B cell (primary cell): ENCODE measurements around the gene DEXI. TPM values are rescaled to one million over a fixed set of nuclear protein-coding genes. Genes with fewer than 3 reads are reported as not detected.

Experiments
- ATAC-seq: fragments of 200-7000 bp; cut with Tn5 transposase; one replicate; pipeline ENCODE4 v1.10.0; 2021; ENCODE audit warnings: low read depth, mild to moderate bottlenecking, moderate number of reproducible peaks, moderate library complexity
- CTCF ChIA-PET: fragments of 350-600 bp; sonication (Branson Sonifier 250); formaldehyde crosslinking; loops from one replicate; lab custom pipeline; 2021; ENCODE audit warnings: antibody characterized with exemption, inconsistent platforms; lab: Charles Lee
- POLR2A ChIA-PET: fragments of 350-600 bp; sonication (Branson Sonifier 250); formaldehyde crosslinking; loops from one replicate; lab custom pipeline; 2021; ENCODE audit warnings: antibody characterized with exemption; lab: Charles Lee
- DNase-seq: peaks from one replicate; pipeline ENCODE4 v3.0.0; 2013
- H2AFZ ChIP-seq: 2 replicates; pipeline ENCODE4 v1.6.1; 2012; ENCODE audit warnings: mild to moderate bottlenecking, low read depth, low read length; ENCODE audit not compliant: insufficient read depth, poor library complexity, severe bottlenecking
- H3K27ac ChIP-seq, 2 donors: 1 replicate in 1 of 2; 2 replicates in 1 of 2; pipeline ENCODE4 v1.5.1; 2012 to 2013; ENCODE audit warnings: low read length in 2 of 2, mild to moderate bottlenecking in 2 of 2, moderate library complexity in 1 of 2
- H3K27me3 ChIP-seq, 4 experiments: fragments of 200-600 bp in 1 of 4; sonication (generic) in 1 of 4; replicated peaks in 1 of 4; 1 replicate in 2 of 4; 2 replicates in 2 of 4; pipeline versions ENCODE4 v1.6.1 to v1.7.0; 2013 to 2016; ENCODE audit warnings: low read length in 3 of 4, mild to moderate bottlenecking in 2 of 4, mixed read lengths in 1 of 4, moderate library complexity in 1 of 4; ENCODE audit not compliant: insufficient read depth in 4 of 4, control insufficient read depth in 3 of 4; ENCODE audit errors: control extremely low read depth in 1 of 4
- H3K36me3 ChIP-seq, 2 experiments: replicated peaks in 1 of 2; 1 replicate in 1 of 2; 2 replicates in 1 of 2; pipeline versions ENCODE4 v1.6.1 to v1.7.1; 2013; ENCODE audit warnings: low read length in 1 of 2; ENCODE audit not compliant: insufficient read depth in 2 of 2, control insufficient read depth in 1 of 2; ENCODE audit errors: control extremely low read depth in 1 of 2, extremely low read depth in 1 of 2
- H3K4me1 ChIP-seq, 2 donors: fragments of 200-600 bp in 1 of 2; sonication (generic) in 1 of 2; 1 replicate in 1 of 2; 2 replicates in 1 of 2; pipeline versions ENCODE4 v1.5.1 to v1.6.1; 2013 to 2017; ENCODE audit warnings: low read length in 2 of 2; ENCODE audit not compliant: control insufficient read depth in 2 of 2, insufficient read depth in 2 of 2
- H3K4me2 ChIP-seq: replicated peaks from 2 replicates; pipeline ENCODE3; 2012; ENCODE audit warnings: mild to moderate bottlenecking, low read depth, low read length; ENCODE audit not compliant: poor library complexity, severe bottlenecking
- H3K4me3 ChIP-seq, 5 experiments: fragments of 200-600 bp in 1 of 5; sonication (generic) in 1 of 5; 1 replicate in 3 of 5; 2 replicates in 2 of 5; pipeline versions ENCODE4 v1.5.1 to v1.7.0; 2011 to 2016; ENCODE audit warnings: low read length in 4 of 5, mild to moderate bottlenecking in 4 of 5, low read depth in 2 of 5, control low read depth in 1 of 5, moderate library complexity in 1 of 5; ENCODE audit not compliant: insufficient read depth in 1 of 5; ENCODE audit errors: control extremely low read depth in 1 of 5, extremely low read depth in 1 of 5
- H3K79me2 ChIP-seq: fragments of 200-600 bp; sonication (generic); one replicate; pipeline ENCODE4 v1.6.0; 2016; ENCODE audit warnings: low read length; ENCODE audit not compliant: control insufficient read depth, insufficient read depth
- H3K9ac ChIP-seq: fragments of 200-600 bp; sonication (generic); 2 replicates; pipeline ENCODE4 v1.6.1; 2017; ENCODE audit warnings: mild to moderate bottlenecking, low read length, moderate library complexity
- H3K9me3 ChIP-seq, 3 donors: one replicate each; pipeline versions ENCODE4 v1.6.1 to v1.7.1; 2013; ENCODE audit warnings: low read length in 2 of 3; ENCODE audit not compliant: control insufficient read depth in 2 of 3, insufficient read depth in 1 of 3; ENCODE audit errors: control extremely low read depth in 1 of 3
- H4K20me1 ChIP-seq: 2 replicates; pipeline ENCODE4 v1.6.0; 2012; ENCODE audit warnings: mild to moderate bottlenecking, low read length; ENCODE audit not compliant: insufficient read depth, control insufficient read depth, poor library complexity, severe bottlenecking
- H3K27ac Mint-ChIP-seq: one replicate; pipeline ENCODE4 v1.8.0; 2021; ENCODE audit warnings: mixed read lengths
- H3K27me3 Mint-ChIP-seq: one replicate; pipeline ENCODE4 v1.8.0; 2021; ENCODE audit warnings: mixed read lengths
- H3K4me1 Mint-ChIP-seq: one replicate; pipeline ENCODE4 v1.8.0; 2021; ENCODE audit warnings: mixed read lengths
- H3K4me3 Mint-ChIP-seq: one replicate; pipeline ENCODE4 v1.8.0; 2021; ENCODE audit warnings: mixed read lengths
- H3K9me3 Mint-ChIP-seq: one replicate; pipeline ENCODE4 v1.8.0; 2022; ENCODE audit warnings: mixed read lengths; ENCODE audit not compliant: insufficient read depth
- CTCF ChIP-seq: fragments of 200-600 bp; IDR thresholded peaks from one replicate; pipeline ENCODE4 v1.8.0; 2022; ENCODE audit warnings: antibody characterized with exemption, mild to moderate bottlenecking
- EZH2 ChIP-seq: IDR thresholded peaks from 2 replicates; pipeline ENCODE4 v1.6.1; 2012; ENCODE audit warnings: borderline replicate concordance, low read depth, mild to moderate bottlenecking, moderate library complexity, low read length; ENCODE audit not compliant: insufficient read depth, poor library complexity, severe bottlenecking
- WGBS: methylation state at CpG from one replicate; pipeline ENCODE4 v1.1.5; 2013; ENCODE audit warnings: missing lambda C conversion rate; ENCODE audit not compliant: insufficient coverage; 5-methylcytosine and 5-hydroxymethylcytosine counted together
- intact Hi-C: fragments of 100-400 bp; cut with micrococcal nuclease; formaldehyde crosslinking; loops from one replicate; pipeline ENCODE4 v1.10.0; 2022
- polyA plus RNA-seq: library from polyadenylated mRNA; depleted of rRNA; stranded (reverse); fragments of >200 nt; gene quantifications from 2 replicates; pipeline ENCODE4 v1.2.3, GENCODE V29; 2012
- total RNA-seq, 2 donors: library from RNA; stranded (reverse); fragments of 120-200 nt in 1 of 2; gene quantifications; 1 replicate in 1 of 2; 2 replicates in 1 of 2; pipeline versions ENCODE4 v1.2.3 to v1.2.4, GENCODE V29; 2013 to 2022

Gene DEXI
- total and polyA plus RNA-seq, 2 donors (not counting 1 experiment from before 2014, with no cell fraction given), result 9.1 to 17.7 TPM

- H3K27ac Mint-ChIP-seq, result peak overlapping the region; percentile 80
- H3K4me2 ChIP-seq, result peak overlapping the region; percentile 91
- POLR2A ChIA-PET, result interaction anchor here (0.6 to 1.5 kb wide), 9 partner anchors 10 to 354 kb away, joined by 3 to 8 read pairs (median 3); no protein-coding TSS in a partner anchor
- H3K79me2 ChIP-seq, result peaks cover 46% of the 10 kb centered on the region
- TF ChIP-seq CTCF (no peak), EZH2 (no peak)
- H3K4me1 Mint-ChIP-seq, result peaks cover 85% of the 10 kb centered on the region
- H3K4me3 Mint-ChIP-seq, result peak overlapping the region; percentile 93
- no peaks in the 10 kb centered on the region for H3K27me3 ChIP-seq
- CTCF ChIA-PET, result interaction anchor here (1.7 to 2.4 kb wide), 4 partner anchors 8 to 426 kb away, joined by 6 to 10 read pairs (median 8); no protein-coding TSS in a partner anchor
- no peaks in the 10 kb centered on the region for H3K9me3 ChIP-seq
- no peak overlapping the region for H2AFZ ChIP-seq
- H3K4me1 ChIP-seq, result peaks cover 70 to 80% of the 10 kb centered on the region in 2 donors
- ATAC-seq, result no peak
- H3K27ac ChIP-seq, result peak overlapping the region in 1 of 2 donors; percentile 72
- peak overlapping the region; percentile 73 for H3K9ac ChIP-seq
- H3K9me3 Mint-ChIP-seq, result no peaks in the 10 kb centered on the region
- intact Hi-C loops, result loop anchor here (5.0 kb wide), 1 partner anchor 912 kb away; the partner anchor contains the start of gene RSL1D1
- peak overlapping the region in 4 of 5 experiments; percentile 50 to 73 (median 66) for H3K4me3 ChIP-seq
- WGBS, result 35% methylated on average over 8 of the region's 8 CpGs
- H3K27me3 Mint-ChIP-seq, result no peaks in the 10 kb centered on the region
- H4K20me1 ChIP-seq, result peaks cover 76% of the 10 kb centered on the region
- H3K36me3 ChIP-seq, result peaks cover 0 to 20% of the 10 kb centered on the region in 2 experiments
- DNase-seq, result peak; percentile 42
These were observed 1.7 kb downstream of the DEXI start for GRCh38 chr16:10940501-10941079.

GRCh38 chr16:10939649-10940234 lies 2.5 kb downstream of the DEXI start:
- H3K79me2 ChIP-seq, result peaks cover 37% of the 10 kb centered on the region
- TF ChIP-seq CTCF, result no peak
- no peak for TF ChIP-seq EZH2
- ATAC-seq, result no peak
- H3K4me3 Mint-ChIP-seq, result peak overlapping the region; percentile 93
- H3K4me2 ChIP-seq, result peak overlapping the region; percentile 91
- no peaks in the 10 kb centered on the region for H3K27me3 ChIP-seq
- H3K4me3 ChIP-seq, result no peak overlapping the region
- peaks cover 63 to 75% of the 10 kb centered on the region in 2 donors for H3K4me1 ChIP-seq
- H3K36me3 ChIP-seq, result peaks cover 0 to 27% of the 10 kb centered on the region in 2 experiments
- H3K9me3 ChIP-seq, result no peaks in the 10 kb centered on the region
- no peak overlapping the region for H2AFZ ChIP-seq
- no peaks in the 10 kb centered on the region for H3K9me3 Mint-ChIP-seq
- peak overlapping the region in 1 of 2 donors; percentile 72 for H3K27ac ChIP-seq
- intact Hi-C loops, result loop anchor here (5.0 kb wide), 1 partner anchor 913 kb away; the partner anchor contains the start of gene RSL1D1
- 94% methylated on average over 5 of the region's 7 CpGs for WGBS
- peaks cover 82% of the 10 kb centered on the region for H3K4me1 Mint-ChIP-seq
- H3K9ac ChIP-seq, result no peak overlapping the region
- peak overlapping the region; percentile 80 for H3K27ac Mint-ChIP-seq
- CTCF ChIA-PET, result interaction anchor here (0.5 to 2.4 kb wide), 5 partner anchors 9 to 776 kb away, joined by 3 to 10 read pairs (median 3); no protein-coding TSS in a partner anchor
- peak; percentile 34 for DNase-seq
- POLR2A ChIA-PET, result interaction anchor here (0.6 to 1.5 kb wide), 2 partner anchors 9 to 355 kb away, joined by 3 to 8 read pairs; no protein-coding TSS in a partner anchor
- peaks cover 77% of the 10 kb centered on the region for H4K20me1 ChIP-seq
- H3K27me3 Mint-ChIP-seq, result no peaks in the 10 kb centered on the region
